Heart left ventricle (tissue), 13 donors: ENCODE results near the gene AFF3.

Source experiments
- POLR2A ChIP-seq, 2 donors: fragments of 450-650 bp; IDR thresholded peaks; one replicate each; pipeline ENCODE4 v1.6.1; 2017; ENCODE audit warnings: antibody characterized with exemption in 2 of 2, mild to moderate bottlenecking in 2 of 2, moderate library complexity in 2 of 2
- TF ChIP-seq, protein P1 (sequence below), 12 donors: fragments of 200-600 bp; sonication (generic) in 4 of 12; IDR thresholded peaks; one replicate each; pipeline versions ENCODE4 v1.5.0 to v1.8.0; 2018 to 2022; ENCODE audit warnings: antibody characterized with exemption in 12 of 12, mild to moderate bottlenecking in 5 of 12
- donor health status: ischemic (EF 13 %, LVEDD 7.1; RV severe dilation, severe dysfunction).
- donor health status: DM: no; HTN: yes; CAD: no.
- donor health status: DM: no; HTN: no; CAD: no.
- donor health status: ischemic (EF 25% LVEDD 6.9; RV normal size, moderate dysfunction).
- donor health status: ischemic (EF 25% LVEDD 5.7; RV mildly dilated, moderate dysfunction).
- donor health status: ischemic (EF 35%, LVEDD 5.7; RV mildly dilated, moderate dysfunction).
- donor health status: nonischemic (EF 11% LVEDD 7.7; RV severe dilation, severe dysfunction).
- donor health status: DM: yes; HTN: yes; CAD: no.
- donor health status: PGD.
- donor health status: ischemic (EF 29% LVEDD 5.4; RV normal size, mild dysfunction).
- donor health status: nonischemic (EF 23%, LVEDD 6.1; RV moderate dilation, normal function).

DNA sequence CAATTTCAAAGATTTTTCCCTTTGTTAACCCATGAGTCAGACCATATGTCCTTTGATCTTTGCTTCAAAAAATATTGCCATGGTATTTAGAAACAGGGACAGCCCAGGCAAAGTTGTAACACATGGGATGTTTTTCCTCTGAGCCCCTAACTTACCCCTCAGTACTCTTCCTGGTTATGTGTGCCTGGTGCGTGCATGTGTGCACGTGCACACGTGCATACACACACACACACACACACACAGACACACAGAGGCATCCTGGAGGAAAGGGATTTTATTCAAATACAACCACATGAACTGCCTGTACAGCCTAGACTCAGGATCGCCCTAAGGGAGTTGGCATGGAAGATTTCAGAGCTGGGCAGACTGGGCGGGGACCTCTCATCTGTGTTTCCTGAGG, 5.1 kb downstream of the AFF3 start:
- TF ChIP-seq, protein P1, sequence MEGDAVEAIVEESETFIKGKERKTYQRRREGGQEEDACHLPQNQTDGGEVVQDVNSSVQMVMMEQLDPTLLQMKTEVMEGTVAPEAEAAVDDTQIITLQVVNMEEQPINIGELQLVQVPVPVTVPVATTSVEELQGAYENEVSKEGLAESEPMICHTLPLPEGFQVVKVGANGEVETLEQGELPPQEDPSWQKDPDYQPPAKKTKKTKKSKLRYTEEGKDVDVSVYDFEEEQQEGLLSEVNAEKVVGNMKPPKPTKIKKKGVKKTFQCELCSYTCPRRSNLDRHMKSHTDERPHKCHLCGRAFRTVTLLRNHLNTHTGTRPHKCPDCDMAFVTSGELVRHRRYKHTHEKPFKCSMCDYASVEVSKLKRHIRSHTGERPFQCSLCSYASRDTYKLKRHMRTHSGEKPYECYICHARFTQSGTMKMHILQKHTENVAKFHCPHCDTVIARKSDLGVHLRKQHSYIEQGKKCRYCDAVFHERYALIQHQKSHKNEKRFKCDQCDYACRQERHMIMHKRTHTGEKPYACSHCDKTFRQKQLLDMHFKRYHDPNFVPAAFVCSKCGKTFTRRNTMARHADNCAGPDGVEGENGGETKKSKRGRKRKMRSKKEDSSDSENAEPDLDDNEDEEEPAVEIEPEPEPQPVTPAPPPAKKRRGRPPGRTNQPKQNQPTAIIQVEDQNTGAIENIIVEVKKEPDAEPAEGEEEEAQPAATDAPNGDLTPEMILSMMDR (IDR thresholded peaks at IDR 0.05) = no peak
- TF ChIP-seq POLR2A (IDR thresholded peaks at IDR 0.05) = no peak
